GM12892 (cell line): Measurements from ENCODE around the gene POTEJ.
"Not testable (repeated sequence)": the region's sequence is repeated elsewhere in the genome, so short reads cannot be mapped to it uniquely, and the experiment has no call there.

Experiments
- DNase-seq: peaks from one replicate; pipeline ENCODE4 v3.0.0; 2011; ENCODE audit not compliant: insufficient read length
- FAIRE-seq: peaks from 2 replicates; lab custom pipeline; 2011; peaks lifted over from hg19 to GRCh38; lab: Jason Lieb, UNC

POTEJ gene

GRCh38 chr2:130599926-130600325 lies 11.3 kb upstream of the POTEJ start:
- not testable (repeated sequence) for FAIRE-seq, DNase-seq

DNA sequence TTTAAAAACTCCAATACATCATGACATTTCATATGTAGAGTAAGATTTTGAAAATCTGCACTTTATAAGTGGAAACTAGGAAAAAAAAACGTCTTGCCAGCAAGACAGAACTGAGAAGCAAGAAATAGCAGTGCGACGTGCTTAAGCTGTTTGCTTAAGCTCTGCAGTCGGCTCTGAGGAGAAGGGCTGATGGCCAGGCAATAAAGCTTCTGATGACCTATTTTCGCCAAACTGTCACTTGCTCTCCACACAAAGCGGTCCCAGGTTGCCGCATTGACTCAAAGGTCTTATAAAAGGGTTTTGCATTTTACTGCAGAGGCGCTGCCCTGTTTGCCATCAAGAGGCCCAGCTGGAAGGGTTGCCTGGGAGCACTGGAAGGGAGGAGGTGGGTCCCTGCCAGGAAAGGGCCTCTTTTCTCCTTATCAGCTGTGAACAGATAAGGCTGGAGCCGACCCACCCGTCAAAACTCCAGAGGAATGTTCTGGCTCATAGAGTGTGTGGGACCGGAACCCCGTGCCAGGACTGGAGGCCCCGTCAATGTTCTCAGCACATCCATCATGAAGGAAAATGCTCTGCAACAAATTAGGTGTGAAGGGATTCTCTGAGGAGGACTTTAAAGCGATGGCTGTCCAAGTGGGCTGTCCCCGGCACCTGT lies 9.5 kb upstream of the POTEJ start:
- DNase-seq, FAIRE-seq: not testable (repeated sequence)

- not testable (repeated sequence) for FAIRE-seq, DNase-seq
These were observed 2.8 kb upstream of the POTEJ start for GRCh38 chr2:130608276-130609001.

GRCh38 chr2:130609002-130609920 lies 2.0 kb upstream of the POTEJ start:
- DNase-seq, FAIRE-seq: not testable (repeated sequence)

- not testable (repeated sequence) for FAIRE-seq, DNase-seq
These were observed 754 bp upstream of the POTEJ start for GRCh38 chr2:130610486-130610885.

- not testable (repeated sequence) for DNase-seq, FAIRE-seq
These were observed 17.7 kb downstream of the POTEJ start for GRCh38 chr2:130628784-130629475.

DNA sequence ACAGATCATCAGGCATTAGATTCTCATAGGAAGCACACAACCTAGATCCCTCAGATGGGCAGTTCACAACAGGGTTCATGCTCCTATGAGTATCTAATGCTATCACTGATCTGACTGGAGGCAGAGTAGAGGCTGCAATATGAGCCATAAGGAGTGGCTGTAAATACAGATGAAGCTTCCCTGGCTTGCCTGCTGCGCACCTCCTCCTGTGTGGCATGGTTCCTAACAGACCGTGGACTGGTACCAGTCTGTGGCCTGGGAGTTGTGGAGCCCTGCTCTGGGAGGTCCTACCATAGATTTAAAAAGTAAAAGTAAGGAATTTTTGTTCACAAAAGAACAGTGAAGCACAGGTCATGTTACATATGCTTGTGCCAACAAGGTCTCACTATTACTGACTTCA lies 27.7 kb downstream of the POTEJ start:
- not testable (repeated sequence) for FAIRE-seq, DNase-seq

GRCh38 chr2:130641688-130642087 lies 30.4 kb downstream of the POTEJ start:
- not testable (repeated sequence) for FAIRE-seq, DNase-seq

GRCh38 chr2:130649285-130649684 lies 38.0 kb downstream of the POTEJ start:
- FAIRE-seq, DNase-seq: not testable (repeated sequence)

GRCh38 chr2:130664506-130664905 lies 53.3 kb downstream of the POTEJ start:
- not testable (repeated sequence) for DNase-seq, FAIRE-seq

- FAIRE-seq, result not testable (repeated sequence)
These were observed 54.4 kb downstream of the POTEJ start for GRCh38 chr2:130665596-130665995.

GRCh38 chr2:130667516-130667915 lies 56.3 kb downstream of the POTEJ start:
- FAIRE-seq, result not testable (repeated sequence)

More at GRCh38 chr2:130665596-130665995, 54.4 kb downstream of the POTEJ start:
- DNase-seq, result not testable (repeated sequence)

GRCh38 chr2:130670026-130670745 lies 58.9 kb downstream of the POTEJ start:
- FAIRE-seq, DNase-seq: not testable (repeated sequence)

More at GRCh38 chr2:130667516-130667915, 56.3 kb downstream of the POTEJ start:
- DNase-seq, result not testable (repeated sequence)

DNA sequence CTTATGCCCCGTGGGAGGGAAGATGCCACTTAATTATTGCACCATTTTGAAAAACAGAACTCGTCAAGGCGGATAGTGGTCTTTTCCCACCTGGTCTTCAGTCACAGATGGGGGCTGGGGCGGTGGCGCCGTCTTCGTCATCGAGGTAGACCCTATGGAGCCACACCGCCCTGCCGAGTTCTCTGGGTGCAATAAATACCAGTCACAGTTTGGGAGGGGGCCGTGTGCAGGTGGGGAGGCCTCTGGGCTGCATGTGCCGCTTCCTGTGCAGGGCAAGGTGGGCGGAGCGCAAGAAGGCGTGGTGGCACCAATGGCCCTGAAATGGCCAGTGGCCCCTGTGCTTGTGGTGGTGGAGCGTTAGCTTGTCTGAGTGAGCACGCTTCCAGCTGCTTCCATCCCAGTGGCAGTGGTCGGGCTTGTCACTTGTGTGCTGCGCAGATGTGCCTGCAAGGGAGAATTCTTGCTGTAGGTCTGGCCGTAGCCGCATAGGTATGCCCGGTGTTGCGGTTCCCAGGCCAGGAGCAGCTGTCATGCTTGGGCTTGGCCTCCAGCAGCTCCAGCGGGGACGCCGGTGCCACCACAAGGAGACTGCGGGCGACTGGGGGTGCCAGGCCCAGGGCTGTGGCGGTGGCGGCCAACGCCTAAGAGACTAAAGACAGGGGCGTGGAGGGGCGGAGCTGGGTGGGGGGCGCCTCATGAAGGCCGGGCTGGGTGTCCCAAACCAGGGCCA lies 81.0 kb downstream of the POTEJ start:
- not testable (repeated sequence) for DNase-seq, FAIRE-seq

DNA sequence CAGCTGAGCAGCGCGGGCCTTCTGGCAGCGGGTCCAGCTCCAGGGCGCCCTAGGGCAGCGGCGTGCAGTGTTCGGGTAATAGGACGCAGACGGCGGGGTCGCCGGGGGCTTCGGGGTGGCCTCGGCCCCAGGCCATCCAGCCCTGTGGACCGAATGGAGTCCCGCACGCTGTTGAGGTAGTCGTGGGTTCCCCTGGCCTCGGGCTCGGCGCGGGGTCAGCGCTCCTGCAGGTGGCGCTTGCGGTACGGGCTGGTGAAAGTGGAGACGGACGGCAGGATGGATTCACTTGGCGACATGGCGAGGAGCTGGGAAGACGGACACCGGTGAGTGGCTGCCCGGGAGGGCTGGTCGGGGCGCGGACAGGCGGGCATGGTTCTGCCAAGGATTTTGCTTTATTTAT lies 82.2 kb downstream of the POTEJ start:
- not testable (repeated sequence) for DNase-seq, FAIRE-seq

- FAIRE-seq, DNase-seq: not testable (repeated sequence)
These were observed 92.0 kb downstream of the POTEJ start for GRCh38 chr2:130703250-130703649.
